HAP-1 (cell line): Measurements from ENCODE around the gene GLIS2.

Experiments used
- DNase-seq, 2 experiments: peaks; one replicate each; pipeline ENCODE4 v3.0.0-alpha.2; 2016 to 2020; ENCODE audit warnings: low spot score in 2 of 2
- H3K27me3 ChIP-seq: fragments of 250-450 bp; sonication (Bioruptor Pico); 2 replicates; pipeline ENCODE4 v1.5.1; 2020; ENCODE audit warnings: low read depth, mild to moderate bottlenecking, moderate library complexity
- H3K36me3 ChIP-seq: fragments of 250-450 bp; sonication (Bioruptor Pico); replicated peaks from 2 replicates; pipeline ENCODE4 v1.5.1; 2020; ENCODE audit warnings: mild to moderate bottlenecking
- H3K4me1 ChIP-seq: fragments of 250-450 bp; sonication (Bioruptor Pico); 2 replicates; pipeline ENCODE4 v1.5.1; 2020; ENCODE audit warnings: mild to moderate bottlenecking
- H3K4me3 ChIP-seq: fragments of 250-450 bp; sonication (Bioruptor Pico); 2 replicates; pipeline ENCODE4 v1.5.1; 2020; ENCODE audit warnings: mild to moderate bottlenecking, moderate library complexity
- H3K9me3 ChIP-seq: fragments of 250-450 bp; sonication (Bioruptor Pico); 2 replicates; pipeline ENCODE4 v1.5.1; 2020; ENCODE audit warnings: mild to moderate bottlenecking, moderate library complexity
- in situ Hi-C: fragments of 300-500 bp; cut with MboI; formaldehyde crosslinking; loops from 3 replicates; pipeline ENCODE4 v1.14.3; 2020; ENCODE audit warnings: low sequenced_read_pairs, inconsistent platforms, mixed read lengths

GLIS2 gene

DNA sequence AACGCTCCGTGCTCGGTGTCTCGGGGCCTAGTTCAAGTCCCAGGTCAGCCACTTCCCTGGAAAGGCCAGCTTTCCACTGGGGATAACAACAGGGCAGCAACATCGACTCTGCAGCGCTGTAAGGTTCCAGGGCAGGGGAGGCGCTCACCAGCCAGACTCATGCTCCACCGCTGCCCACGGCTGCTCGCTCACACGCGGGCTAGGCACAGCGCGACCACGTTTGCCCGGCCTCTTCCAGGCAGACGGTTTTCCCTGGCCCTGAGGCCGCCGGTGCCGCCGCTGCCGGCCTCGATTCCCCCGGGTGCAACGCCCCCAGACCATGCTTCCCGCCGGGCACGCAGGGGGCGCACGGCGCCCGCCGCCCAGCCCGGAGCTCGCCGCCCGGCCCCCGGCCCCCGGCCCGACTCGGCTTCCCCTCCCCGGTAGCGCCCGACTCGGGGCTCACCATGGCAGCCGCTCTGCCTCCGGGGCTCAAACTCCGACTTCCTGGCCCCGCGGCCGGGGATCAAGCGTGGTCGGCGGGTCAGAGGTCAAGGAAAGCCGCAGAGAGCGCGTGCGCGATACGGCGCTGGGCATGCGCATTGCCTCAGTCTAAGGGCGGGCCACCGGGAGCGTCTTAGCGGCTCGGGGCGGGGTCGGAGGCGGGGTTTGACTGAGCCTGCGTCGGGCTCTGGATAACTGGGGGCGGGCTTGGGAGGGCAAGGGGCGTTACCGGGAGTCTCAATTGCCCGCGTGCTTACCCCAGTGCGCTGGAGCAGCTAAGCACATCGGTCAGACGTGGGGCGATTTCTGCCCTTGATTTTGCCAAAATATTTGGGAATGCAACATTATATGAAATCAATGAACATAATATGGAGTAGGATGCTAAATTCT lies 35.2 kb downstream of the GLIS2 start, which contains the start of gene PAM16:
Gene PAM16 (minus strand): TSS at position 535 of the 873 bp plus-strand sequence. CDS start 87 bp downstream, at position 448.
- DNase-seq, result peak; percentile 95 to 99
- Histone ChIP-seq H3K36me3 (peaks cover 17% of the 10 kb centered on the region), H3K27me3 (no peaks in the 10 kb centered on the region), H3K4me1 (peaks cover 4% of the 10 kb centered on the region), H3K9me3 (no peaks in the 10 kb centered on the region), H3K4me3 (peak within 1 kb of the TSS; percentile 86)
- in situ Hi-C loops, result loop anchor here (5.0 kb wide), 1 partner anchor 61 kb away; no protein-coding TSS in a partner anchor

DNA sequence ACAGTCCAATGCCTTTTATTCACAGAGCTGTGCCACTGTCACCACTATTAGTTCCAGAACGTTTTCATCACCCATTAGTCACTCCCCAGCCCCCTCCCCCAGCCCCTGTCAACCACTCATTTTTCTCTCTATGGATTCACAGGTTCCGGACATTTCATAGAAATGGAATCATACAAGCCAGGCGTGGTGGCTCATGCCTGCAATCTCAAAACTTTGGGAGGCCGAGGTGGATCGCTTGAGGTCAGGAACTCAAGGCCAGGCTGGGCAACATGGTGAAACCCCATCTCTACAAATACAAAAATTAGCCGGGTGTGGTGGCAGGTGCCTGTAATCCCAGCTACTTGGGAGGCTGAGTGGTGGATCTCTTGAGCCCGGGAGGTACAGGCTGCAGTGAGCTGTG lies 36.0 kb downstream of the GLIS2 start:
- peaks cover 4% of the 10 kb centered on the region for H3K4me1 ChIP-seq
- H3K36me3 ChIP-seq, result peaks cover 17% of the 10 kb centered on the region
- H3K4me3 ChIP-seq, result peak overlapping the region; percentile 86; the same call in 1 of the 2 replicates
- in situ Hi-C loops, result loop anchor here (5.0 kb wide), 1 partner anchor 60 kb away; no protein-coding TSS in a partner anchor
- DNase-seq, result no peak
- H3K27me3 ChIP-seq, result no peaks in the 10 kb centered on the region
- no peaks in the 10 kb centered on the region for H3K9me3 ChIP-seq

DNA sequence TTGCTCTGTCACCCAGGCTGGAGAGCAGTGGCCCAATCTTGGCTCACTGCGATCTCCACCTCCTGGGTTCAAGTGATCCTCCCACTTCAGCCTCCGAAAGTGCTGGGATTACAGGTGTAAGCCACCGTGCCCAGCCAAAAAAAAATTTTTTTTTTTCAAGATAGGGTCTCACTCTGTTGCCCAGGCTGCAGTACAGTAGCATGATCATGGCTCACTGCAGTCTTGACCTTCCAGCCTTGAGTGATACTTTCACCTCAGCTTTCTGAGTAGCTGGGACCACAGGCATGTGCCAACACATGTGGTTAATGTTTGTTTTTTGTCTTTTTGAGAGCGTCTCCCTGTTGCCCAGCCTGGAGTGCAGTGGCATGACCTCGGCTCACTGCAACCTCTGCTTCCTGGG lies 37.0 kb downstream of the GLIS2 start:
- H3K27me3 ChIP-seq, result no peaks in the 10 kb centered on the region
- H3K9me3 ChIP-seq, result no peaks in the 10 kb centered on the region
- no peak for DNase-seq
- in situ Hi-C loops, result loop anchor here (5.0 kb wide), 1 partner anchor 59 kb away; no protein-coding TSS in a partner anchor
- H3K4me3 ChIP-seq, result no peak overlapping the region
- peaks cover 10% of the 10 kb centered on the region; the same call in 1 of the 2 replicates for H3K36me3 ChIP-seq
- H3K4me1 ChIP-seq, result peaks cover 4% of the 10 kb centered on the region

DNA sequence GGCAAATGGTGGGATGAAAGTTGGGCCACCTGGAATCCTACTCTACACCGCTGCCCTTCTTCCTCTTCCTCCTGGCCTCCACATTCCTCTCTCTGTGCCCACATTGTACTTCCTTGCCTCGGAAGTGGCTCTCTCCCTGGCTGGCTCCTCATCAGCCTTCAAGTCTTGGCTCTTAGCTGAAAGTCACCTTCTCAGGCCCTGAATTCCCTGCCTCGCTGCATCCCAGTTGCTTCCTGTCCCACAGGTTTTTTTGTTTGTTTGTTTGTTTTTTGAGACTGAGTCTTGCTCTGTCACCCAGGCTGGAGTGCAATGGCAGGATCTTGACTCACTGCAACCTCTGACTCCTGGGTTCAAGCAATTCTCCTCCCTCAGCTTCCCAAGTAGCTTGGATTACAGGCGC lies 37.8 kb downstream of the GLIS2 start:
- no peak overlapping the region for H3K4me3 ChIP-seq
- peaks cover 5% of the 10 kb centered on the region; the same call in 1 of the 2 replicates for H3K36me3 ChIP-seq
- no peaks in the 10 kb centered on the region for H3K27me3 ChIP-seq
- H3K9me3 ChIP-seq, result no peaks in the 10 kb centered on the region
- peaks cover 4% of the 10 kb centered on the region for H3K4me1 ChIP-seq
- in situ Hi-C loops, result loop anchor here (5.0 kb wide), 1 partner anchor 59 kb away; no protein-coding TSS in a partner anchor
- no peak for DNase-seq

DNA sequence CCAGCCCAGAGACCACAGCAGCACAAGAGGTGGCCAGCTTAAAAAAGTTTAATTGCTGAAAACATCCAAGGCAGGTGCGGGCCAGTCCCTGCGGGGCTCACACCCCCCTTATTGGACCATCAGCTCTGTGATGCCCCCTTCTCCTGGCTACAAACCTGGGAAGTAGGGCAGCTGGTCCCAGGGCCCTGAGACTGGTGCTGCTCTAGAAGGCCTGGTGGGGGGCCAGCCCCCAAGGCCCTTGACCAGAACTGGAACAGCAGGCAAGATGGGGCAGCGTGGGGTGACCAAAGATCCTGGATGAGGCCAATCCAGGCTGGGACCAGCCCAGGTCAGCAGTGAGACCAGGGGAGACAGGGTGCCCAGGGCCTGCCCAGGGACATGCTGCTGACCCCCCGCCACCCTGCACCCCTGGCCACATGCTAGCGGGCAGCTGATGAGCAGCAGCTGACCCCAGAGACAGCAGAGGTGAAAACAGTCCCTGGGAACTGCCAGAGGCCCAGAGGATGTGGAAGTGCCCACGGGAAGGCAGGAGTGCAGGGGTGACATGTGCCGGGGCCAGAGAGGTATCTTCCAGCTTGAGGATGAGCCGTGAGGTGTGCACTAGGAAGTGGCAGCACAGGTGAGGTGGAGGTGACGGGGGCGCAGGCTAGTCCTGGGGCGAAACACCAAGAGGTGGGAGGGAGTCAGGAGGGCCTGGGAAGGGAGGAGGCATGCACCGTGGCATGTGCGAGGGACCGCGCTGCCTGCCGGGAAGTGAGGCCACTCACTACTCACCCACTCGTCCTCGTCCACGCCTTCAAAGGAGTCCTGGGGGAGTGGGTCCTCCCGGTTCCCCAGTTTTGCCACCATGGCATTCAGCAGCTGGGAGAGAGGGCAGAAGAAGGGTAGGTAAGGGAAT lies 38.9 kb downstream of the GLIS2 start:
- Histone ChIP-seq H3K4me3 (no peak overlapping the region), H3K27me3 (no peaks in the 10 kb centered on the region), H3K36me3 (no peaks in the 10 kb centered on the region; the same call in 1 of the 2 replicates), H3K4me1 (peaks cover 4% of the 10 kb centered on the region), H3K9me3 (no peaks in the 10 kb centered on the region)
- no peak for DNase-seq
- in situ Hi-C loops, result loop anchor here (5.0 kb wide), 1 partner anchor 58 kb away; no protein-coding TSS in a partner anchor

DNA sequence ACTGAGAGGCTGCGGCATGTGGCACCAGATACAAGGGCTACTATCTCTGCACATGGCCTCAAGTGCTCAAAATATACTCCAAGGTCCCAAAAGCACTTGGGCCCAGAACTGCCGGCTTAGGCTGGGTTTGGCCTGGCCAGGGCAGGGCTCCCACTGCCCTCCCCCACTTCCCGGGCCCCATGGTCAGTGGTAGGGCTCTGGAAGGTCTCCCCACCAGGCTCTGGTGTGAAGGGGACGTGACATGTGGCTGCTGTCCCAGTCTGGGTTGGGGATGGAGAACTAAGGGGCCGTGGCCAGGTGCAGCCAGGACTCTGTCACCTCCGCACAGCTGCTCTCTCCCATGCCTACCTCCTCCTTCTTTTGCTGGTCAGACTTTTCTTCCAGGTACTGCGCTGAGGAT lies 41.0 kb downstream of the GLIS2 start:
- Histone ChIP-seq H3K9me3 (no peaks in the 10 kb centered on the region), H3K27me3 (no peaks in the 10 kb centered on the region), H3K4me3 (no peak overlapping the region), H3K4me1 (no peaks in the 10 kb centered on the region), H3K36me3 (no peaks in the 10 kb centered on the region; the same call in 1 of the 2 replicates)
- in situ Hi-C loops, result no loop called here
- no peak for DNase-seq

DNA sequence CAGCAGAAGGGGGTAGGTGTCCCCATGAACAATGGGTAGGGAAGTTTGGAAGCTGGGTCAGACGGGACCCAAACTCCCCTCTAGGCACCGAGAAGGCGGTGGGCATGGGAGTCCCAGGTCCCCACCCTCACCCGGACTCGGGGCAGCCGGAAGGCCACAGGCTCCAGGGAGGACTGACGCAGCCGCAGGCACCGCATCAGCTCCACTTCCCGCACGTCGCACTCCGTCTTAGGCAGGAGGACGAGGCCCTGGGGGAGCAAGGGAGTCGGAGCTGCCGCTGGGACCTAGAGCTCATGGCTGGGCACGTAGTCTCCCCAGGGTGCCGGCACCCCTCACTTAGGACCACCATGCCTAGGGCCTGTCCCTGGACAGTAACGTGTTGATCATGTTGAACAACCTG lies 42.4 kb downstream of the GLIS2 start:
- no peak for DNase-seq
- Histone ChIP-seq H3K27me3 (no peaks in the 10 kb centered on the region), H3K36me3 (no peaks in the 10 kb centered on the region; the same call in 1 of the 2 replicates), H3K4me3 (no peak overlapping the region), H3K9me3 (no peaks in the 10 kb centered on the region), H3K4me1 (no peaks in the 10 kb centered on the region)
- in situ Hi-C loops, result no loop called here

DNA sequence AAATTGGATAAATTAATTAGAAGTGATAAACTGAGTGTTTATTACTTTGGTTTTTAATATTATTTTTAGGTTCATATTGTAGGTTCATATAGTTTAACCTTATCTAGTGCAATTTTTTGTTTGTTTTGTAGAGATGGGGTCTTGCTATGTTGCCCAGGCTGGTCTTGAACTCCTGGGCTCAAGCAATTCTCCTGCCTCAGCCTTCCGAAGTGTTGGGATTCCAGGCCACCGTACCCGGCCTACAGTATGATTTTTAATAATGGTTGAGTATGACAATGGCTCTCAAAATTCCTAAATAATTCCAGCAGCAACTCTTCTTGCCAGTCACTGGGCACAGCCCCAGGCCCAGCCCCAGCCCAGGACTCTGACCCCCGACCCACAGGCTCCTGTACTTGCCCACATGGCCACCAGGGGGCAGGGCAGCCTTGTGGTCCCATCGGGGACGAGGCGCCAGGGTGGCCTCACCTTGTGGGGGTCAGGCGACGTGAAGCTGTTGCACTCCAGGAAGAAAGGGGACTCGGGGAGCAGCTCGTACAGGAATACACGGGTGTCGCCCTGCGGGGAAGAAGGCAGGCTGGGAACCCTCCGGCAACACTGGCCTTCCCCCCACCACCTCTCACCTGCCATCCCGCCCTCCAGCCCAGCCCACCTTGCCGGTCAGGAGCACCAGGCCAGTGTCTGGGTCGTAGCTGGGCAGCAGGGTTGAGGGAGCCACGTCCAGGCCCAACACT lies 43.1 kb downstream of the GLIS2 start:
- peak in 1 of 2 experiments; percentile 80 for DNase-seq
- in situ Hi-C loops, result no loop called here
- H3K36me3 ChIP-seq, result no peaks in the 10 kb centered on the region; the same call in 1 of the 2 replicates

DNA sequence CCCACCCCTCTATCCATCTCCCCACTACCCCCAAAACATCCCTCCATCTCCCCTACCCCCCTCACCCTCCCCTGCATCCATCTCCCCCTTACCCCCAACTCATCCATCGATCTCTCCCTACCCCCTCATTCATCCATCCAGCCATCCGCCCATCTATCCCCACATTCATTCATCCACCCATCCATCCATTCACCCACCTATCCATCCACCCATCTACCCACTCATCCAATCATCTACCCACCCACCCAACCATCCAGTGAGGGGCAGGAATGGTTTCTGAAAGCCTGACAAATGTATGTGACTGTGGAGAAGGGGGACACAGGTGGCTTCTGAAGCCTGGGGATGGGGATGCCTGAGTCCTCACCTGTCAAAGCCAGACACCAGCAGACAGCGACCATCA lies 44.0 kb downstream of the GLIS2 start:
- Histone ChIP-seq H3K4me3 (no peak overlapping the region), H3K36me3 (no peaks in the 10 kb centered on the region; the same call in none of the 2 replicates), H3K4me1 (no peaks in the 10 kb centered on the region), H3K9me3 (no peaks in the 10 kb centered on the region), H3K27me3 (no peaks in the 10 kb centered on the region)
- DNase-seq, result no peak
- in situ Hi-C loops, result no loop called here

More for the DNA sequence above, 43.1 kb downstream of the GLIS2 start:
- no peak overlapping the region for H3K4me3 ChIP-seq
- no peaks in the 10 kb centered on the region for H3K4me1 ChIP-seq
- no peaks in the 10 kb centered on the region for H3K9me3 ChIP-seq
- H3K27me3 ChIP-seq, result no peaks in the 10 kb centered on the region

DNA sequence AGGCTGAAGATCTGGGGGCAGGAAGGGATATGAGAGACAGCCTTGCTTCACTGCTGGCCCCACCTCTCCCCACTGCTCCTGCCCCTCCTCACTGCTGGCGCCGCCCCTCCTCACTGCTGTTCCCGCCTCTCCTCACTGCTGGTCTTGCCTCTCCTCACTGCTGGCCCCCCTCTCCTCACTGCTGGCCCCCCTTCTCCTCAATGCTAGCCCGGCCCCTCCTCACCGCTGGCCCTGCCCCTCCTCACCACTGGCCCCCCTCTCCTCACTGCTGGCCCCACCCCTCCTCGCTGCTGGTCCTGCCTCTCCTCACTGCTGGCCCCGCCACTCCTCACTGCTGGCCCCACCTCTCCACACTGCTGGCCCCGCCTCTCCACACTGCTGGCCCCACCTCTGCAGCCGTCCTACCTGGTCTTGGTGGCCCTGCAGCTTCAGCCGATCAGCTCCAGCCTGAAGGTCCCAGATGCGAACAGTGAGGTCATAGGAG lies 44.7 kb downstream of the GLIS2 start:
- Histone ChIP-seq H3K27me3 (no peaks in the 10 kb centered on the region), H3K4me3 (no peak overlapping the region), H3K4me1 (no peaks in the 10 kb centered on the region), H3K9me3 (no peaks in the 10 kb centered on the region), H3K36me3 (peaks cover 2% of the 10 kb centered on the region)
- in situ Hi-C loops, result no loop called here
- DNase-seq, result peak; percentile 21 to 69

DNA sequence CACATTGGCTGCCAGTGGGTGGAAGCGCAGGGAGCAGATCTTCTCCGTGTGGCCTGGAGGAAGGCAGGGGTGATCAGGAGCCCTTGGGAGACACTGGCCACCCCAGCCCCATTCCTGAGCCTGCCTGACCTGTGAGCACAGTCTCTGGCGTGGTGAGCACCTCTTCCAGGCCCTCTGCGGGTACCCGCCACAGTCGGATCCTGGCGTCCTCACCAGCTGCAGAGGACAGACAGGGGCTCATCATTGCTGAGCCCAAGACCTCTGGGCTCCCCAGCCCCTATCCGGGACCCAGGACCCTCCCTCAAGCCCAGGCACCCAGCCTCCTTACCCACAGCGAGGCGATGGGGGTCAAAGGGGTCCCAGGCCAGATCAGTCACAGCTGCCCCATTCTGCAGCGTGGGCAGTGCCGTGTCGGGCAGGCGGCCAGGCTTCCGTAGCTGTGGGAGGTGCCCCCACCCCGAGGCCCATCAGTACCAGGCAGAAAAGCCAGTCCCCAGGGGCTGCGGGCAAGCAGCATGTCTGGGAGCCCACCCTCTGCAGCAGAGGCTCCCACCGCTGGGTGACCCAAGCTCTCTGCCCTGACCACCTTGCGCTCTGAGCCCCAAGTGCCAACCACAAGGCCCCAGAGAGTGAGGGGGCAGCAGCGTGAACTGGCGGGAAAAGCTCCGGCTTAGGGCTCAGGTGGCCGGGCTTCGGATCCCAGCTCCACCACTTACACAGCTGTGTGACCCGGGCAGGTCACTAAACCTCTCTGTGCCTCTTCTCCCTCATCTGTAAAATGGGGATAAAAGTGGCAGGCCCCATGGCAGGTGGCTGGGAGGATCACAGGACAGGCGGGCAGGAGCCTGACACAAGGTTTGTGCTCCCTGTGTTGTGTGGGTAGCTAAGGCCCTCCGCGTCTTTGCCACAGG lies 45.4 kb downstream of the GLIS2 start:
- in situ Hi-C loops, result no loop called here
- Histone ChIP-seq H3K36me3 (peaks cover 2% of the 10 kb centered on the region), H3K4me3 (no peak overlapping the region), H3K27me3 (no peaks in the 10 kb centered on the region), H3K4me1 (no peaks in the 10 kb centered on the region), H3K9me3 (no peaks in the 10 kb centered on the region)
- DNase-seq, result no peak

DNA sequence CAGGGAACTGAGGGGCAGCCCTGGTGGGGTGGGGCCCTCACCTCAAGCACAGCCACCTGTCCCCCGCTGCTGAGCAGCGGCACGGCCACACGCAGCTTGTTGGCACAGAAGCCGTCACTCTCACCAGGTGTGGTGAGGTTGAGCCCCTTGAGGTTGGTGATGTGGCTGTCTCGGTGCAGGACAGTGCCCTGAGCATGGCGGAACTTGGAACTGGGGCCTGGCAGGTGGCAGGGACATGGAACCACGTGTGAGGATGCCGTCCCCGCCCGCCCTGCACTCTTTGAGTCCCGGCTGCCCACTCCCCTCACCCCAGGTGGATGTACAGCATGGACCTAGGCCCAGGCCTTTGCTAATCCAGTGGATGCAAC lies 46.1 kb downstream of the GLIS2 start:
- in situ Hi-C loops, result no loop called here
- no peak overlapping the region for H3K4me3 ChIP-seq
- peaks cover 2% of the 10 kb centered on the region for H3K36me3 ChIP-seq
- no peak for DNase-seq
- no peaks in the 10 kb centered on the region for H3K4me1 ChIP-seq
- no peaks in the 10 kb centered on the region for H3K27me3 ChIP-seq
- H3K9me3 ChIP-seq, result no peaks in the 10 kb centered on the region
